DOHH2 (cell line): ENCODE results near the gene IST1.

Experiments
- EZH2phosphoT487 ChIP-seq: fragments of 200-600 bp; sonication (generic); IDR thresholded peaks from 2 replicates; pipeline ENCODE4 v1.6.1; 2017; ENCODE audit warnings: borderline replicate concordance, mild to moderate bottlenecking, antibody characterized with exemption, low read length, moderate library complexity, mixed read lengths
- TF ChIP-seq, protein P1 (sequence below): fragments of 200-600 bp; sonication (generic); IDR thresholded peaks from one replicate; pipeline ENCODE4 v1.5.1; 2014; ENCODE audit warnings: antibody characterized with exemption, mild to moderate bottlenecking, low read depth, low read length; ENCODE audit not compliant: poor library complexity, severe bottlenecking

DNA sequence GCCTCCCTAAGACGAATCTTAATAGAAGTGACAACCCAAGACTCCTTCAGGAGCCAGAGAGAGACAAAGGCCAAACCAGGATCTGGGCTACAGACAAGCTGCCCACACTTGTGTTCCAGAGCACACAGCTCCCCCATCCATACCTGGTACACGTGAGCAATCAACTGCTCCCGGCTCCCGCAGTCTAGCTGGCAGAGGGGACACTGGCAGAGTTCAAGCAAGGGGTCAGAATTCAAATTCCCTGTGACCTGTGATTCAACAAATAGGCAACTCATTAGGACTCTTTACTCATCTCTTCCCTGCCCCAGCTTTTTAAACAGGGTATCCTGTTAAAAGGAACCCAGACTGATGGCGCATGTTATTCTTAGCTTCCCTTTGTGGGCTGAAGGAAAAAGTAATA lies 31.3 kb upstream of the IST1 start:
- TF ChIP-seq, protein P1, sequence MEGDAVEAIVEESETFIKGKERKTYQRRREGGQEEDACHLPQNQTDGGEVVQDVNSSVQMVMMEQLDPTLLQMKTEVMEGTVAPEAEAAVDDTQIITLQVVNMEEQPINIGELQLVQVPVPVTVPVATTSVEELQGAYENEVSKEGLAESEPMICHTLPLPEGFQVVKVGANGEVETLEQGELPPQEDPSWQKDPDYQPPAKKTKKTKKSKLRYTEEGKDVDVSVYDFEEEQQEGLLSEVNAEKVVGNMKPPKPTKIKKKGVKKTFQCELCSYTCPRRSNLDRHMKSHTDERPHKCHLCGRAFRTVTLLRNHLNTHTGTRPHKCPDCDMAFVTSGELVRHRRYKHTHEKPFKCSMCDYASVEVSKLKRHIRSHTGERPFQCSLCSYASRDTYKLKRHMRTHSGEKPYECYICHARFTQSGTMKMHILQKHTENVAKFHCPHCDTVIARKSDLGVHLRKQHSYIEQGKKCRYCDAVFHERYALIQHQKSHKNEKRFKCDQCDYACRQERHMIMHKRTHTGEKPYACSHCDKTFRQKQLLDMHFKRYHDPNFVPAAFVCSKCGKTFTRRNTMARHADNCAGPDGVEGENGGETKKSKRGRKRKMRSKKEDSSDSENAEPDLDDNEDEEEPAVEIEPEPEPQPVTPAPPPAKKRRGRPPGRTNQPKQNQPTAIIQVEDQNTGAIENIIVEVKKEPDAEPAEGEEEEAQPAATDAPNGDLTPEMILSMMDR = no peak
- TF ChIP-seq EZH2phosphoT487 = no peak
